HG02763 (cell line): ENCODE measurements around the gene CLDN15.
A peak's percentile ranks its signal among the peaks of the same experiment; 100 is the strongest.
"Not testable (repeated sequence)": the region's sequence is repeated elsewhere in the genome, so short reads cannot be mapped to it uniquely, and the experiment has no call there.

Experiments used
- ATAC-seq: cut with Tn5 transposase; IDR thresholded peaks from one replicate; pipeline ENCODE4 v1.9.1; 2021; ENCODE audit warnings: mild to moderate bottlenecking, moderate library complexity; ENCODE audit not compliant: unreplicated experiment

The CLDN15 gene

DNA sequence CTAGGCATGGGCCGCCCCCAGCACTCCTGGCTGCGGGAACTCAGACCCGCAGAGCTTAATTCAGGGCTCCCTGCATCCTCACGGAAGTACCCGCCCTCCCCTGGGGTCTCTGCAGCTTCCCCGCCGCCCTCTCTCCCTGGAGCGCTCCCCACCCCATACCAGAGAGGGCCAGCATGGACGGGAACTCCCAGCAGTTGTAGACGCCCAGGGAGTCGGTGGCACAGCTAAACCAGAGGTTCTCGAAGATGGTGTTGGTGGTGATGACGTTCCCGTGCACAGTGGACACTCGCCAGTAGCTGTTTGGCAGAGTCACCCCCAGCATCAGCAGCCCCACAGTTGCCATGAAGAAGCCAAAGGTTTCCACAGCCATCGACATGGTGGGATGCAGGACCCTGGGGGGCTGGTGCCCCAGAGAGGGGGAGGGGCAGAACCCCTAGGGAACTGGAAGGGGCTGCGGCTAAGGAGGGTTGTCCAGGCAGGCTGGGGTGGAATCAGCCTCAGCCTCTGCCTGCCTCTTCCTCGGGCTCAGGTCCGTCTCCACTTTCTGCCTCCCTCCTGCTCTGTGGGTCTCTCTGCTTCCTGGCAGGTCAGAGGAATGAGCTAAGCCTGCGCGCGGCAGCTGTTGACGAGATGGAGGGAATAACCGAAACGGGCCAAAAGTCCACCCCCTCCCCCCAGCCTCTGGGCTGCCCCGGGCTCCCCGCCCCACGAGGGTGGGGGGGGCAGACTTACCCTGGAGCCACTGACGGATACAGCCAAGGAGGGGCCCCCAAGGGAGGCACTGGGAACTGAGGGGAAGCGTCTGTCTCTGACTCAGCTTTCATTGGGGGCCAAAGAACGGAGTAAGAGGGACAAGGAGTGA is at the start of gene CLDN15:
Gene CLDN15 (minus strand): TSS at position 597 of the 862 bp plus-strand sequence. CDS start 221 bp downstream, at position 376.
- no peak for ATAC-seq

GRCh38 chr7:101287032-101287431 is 49.4 kb upstream of the CLDN15 start:
- ATAC-seq = no peak

DNA sequence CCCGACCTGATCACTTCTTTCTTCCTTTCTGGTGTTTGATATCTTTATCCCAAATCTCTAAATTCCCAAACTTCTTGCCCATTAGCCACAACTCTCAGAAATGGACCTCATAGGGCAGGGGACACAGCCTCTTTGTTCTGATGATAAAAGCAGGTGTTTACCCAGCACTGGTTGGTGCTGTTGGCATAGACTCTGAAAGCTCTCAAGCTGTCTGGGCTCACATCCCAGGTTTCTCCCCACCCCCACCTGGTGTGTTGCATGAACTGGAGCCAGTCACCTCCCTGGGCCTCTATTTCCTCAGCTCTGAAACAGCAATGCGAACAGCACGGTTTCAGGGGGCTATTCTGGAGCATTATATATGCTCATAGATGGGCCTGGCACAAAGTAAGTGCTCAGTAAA is 48.3 kb upstream of the CLDN15 start:
- ATAC-seq = not testable (repeated sequence)

DNA sequence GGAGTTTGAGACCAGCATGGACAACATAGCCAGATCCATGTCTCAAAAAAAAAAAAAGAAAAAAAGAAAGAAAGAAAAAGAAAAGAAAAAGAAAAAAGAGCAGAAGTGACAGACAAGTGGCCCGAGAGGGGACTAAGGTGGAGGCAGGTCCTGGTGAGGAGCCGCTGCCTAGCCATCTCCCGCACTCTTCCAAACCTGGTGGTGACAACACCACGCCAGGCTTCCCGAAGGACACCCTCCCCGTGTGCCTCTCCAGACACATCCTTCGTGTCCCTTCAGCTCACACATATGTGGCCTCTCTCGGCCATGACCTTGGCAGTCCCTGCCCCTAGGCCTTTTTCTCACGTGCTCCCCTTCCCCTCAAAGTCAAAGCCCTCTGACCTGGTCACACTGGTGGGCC is 47.6 kb upstream of the CLDN15 start:
- ATAC-seq = no peak

DNA sequence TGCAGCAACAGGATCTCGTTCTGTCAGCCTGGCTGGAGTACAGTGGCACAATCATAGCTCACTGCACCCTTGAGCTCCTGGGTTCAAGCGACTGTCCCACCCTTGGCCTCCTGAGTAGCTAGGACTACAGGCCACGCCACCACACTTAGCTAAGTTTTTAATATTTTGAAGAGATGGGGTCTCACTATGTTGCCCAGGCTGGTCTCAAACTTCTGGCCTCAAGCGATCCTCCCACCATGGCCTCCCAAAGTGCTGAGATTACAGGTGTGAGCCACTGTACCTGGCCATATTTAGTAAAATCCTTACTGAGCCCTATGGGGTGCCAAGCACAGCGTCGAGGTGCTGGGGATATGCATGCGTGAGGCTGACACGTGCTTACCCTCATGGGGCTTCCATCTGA is 43.3 kb upstream of the CLDN15 start:
- not testable (repeated sequence) for ATAC-seq

DNA sequence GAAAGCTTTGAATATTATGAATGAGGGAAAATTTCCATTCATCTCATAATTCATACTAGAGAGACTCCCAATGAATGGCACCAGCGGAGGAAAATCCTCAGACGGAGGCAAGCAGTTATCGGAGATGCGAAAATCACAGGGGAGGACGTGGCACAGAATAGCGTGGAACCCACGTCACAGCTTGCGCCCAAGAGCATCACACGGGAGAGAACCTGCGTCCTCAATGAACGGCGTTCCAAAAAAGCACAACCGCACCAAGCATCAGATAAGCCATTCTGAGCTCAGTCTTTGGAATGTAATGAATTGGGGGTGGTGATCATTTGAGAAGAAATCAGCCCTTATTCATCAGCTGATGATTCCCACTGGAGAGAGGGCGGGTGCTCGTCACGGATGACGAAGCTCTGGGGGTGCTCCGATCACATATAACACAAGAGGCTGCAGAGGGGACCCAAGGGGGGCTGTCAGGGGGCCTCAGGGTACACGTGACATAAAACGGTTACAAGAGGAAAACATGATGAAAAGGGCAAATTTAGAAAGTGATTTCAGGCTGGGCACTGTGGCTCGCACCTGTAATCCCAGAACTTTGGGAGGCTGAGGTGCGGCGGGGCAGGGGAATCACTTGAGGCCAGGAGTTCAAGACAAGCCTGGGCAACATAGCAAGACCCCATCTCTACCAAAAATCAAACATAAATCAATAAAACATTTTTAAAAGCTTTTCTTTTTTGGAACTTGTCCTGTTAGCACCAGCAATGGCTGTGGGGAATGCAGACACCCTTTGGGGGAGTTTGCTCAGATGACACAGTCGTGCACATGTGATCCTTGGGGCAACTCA is 41.1 kb upstream of the CLDN15 start:
- no peak for ATAC-seq

DNA sequence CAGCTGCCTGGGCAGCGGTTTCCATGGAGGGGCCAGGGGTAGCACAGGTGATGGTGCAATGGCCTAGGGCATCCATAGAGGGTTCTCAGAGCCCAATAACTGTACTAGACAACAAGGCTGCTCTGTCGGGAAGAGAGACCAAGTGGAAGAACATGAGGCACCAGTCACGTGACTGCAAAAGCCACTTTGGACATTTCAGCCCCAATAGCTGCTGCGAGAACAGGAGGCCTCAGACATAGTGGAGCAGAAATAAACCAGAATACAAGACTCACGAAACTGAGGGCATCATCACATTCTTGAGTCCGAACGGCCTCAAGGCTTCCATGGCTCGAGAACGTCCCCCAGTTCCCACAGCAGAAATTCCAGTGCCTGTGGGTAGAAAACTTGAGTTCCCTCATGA is 39.6 kb upstream of the CLDN15 start:
- no peak for ATAC-seq

DNA sequence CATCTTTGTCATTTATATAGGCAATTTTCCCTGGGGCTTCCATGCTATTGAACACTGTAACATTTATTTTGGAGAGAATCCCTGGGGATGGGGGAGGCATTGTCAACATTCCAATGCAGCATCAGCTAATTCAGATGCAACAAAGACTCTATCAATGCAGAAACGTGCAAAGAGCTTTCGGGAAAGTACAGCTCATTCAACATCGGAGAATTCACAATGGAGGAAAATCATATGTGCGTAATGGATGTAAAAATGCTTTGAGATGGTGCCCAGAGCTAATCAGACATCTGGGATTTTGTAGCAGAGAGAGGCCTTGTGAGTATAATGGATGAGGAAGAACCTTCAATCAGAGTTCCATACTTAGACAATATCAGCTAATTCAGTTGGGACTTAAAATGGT is 35.6 kb upstream of the CLDN15 start:
- no peak for ATAC-seq

DNA sequence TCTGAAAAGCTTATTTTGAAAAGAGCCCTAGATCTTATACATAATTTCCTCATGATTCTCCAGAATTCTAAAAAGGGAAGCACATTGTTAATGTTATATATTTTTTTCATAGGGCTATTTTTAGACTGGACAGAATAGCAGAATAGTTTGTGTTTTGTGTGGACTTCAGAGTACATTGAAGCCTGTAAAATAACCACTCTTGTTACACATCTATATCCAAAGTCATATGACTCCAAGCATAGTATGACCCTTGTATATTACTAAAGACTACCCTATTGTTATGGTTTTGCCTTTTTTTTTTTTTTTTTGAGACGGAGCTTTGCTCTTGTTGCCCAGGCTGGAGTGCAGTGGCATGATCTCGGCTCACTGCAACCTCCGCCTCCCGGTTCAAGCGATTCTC is 33.4 kb upstream of the CLDN15 start:
- no peak for ATAC-seq

DNA sequence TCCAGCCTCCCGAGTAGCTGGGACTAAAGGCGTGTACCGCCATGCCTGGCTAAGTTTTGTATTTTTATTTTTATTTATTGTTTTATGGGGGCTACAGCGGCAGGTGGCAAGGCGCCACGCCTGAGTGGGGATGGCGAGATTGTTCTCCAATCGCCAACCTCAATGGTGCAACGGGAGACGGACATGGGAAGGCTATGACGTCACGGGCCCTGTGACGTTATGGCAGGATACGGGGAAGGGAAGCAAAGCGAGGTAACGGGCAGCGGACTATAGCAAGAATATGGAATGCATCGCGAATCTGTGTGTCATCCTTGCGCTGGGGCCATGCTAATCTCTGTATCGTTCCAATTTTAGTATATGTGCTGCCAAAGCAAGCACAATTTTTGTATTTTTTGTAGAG is 32.1 kb upstream of the CLDN15 start:
- no peak for ATAC-seq

DNA sequence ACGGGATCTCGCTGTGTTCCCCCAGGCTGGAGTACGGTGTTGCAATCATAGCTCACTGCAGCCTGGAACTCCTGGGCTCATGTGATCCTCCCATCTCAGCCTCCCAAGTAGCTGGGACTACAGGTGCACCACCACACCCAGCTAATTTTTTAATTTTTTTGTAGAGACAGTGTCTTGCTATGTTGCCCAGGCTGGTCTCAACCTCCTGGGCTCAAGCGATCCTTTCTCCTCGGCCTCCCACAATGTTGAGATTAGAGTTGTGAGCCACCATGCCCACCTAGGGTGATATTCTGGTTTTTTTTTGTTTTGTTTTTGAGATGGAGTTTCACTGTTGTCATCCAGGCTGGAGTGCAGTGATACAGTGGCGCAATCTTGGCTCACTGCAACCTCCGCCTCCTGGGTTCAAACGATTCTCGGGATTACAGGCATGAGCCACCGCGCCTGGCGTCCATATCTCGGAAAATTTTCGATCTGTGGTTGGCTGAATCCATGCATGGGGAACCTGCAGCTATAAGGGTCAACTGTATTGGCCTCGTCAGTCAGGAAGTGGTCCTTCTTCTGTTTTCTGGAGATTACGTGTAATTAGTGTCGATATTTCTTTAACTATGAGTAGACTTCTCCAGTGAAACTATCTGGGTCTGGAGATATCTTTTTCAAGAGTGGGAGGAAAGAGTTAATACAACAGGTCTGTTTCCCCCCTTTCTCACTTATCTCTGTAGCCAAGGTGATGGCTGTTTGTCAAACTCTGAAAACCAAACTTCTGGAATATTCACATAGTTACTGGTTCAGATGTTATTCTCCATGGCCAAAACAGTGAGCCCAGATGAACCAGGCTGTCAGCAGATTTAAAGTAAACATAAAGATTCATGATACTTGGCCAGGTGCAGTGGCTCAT is 28.3 kb upstream of the CLDN15 start:
- no peak for ATAC-seq

- ATAC-seq = not testable (repeated sequence)
Observed at GRCh38 chr7:101264102-101264706, 26.6 kb upstream of the CLDN15 start.

DNA sequence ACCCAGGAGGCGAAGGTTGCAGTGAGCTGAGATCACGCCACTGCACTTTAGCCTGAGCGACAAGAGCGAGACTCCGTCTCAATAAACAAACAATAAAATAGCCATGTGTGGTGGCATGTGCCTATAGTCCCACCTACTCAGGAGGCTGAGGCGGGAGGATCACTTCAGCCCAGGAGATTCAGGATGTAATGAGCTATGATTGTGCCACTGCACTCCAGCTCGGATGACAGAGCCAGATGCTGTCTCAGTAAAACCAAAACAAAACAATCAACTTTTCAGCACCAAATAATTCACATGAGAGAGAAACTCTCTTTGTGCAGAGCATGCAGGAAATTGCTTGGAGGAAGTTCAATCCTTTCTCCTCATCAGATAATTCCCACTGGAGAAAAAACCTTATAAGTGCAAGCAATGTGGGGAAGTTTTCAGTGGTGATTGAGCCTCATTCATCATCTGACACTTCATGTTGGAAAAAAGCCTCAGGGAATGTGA is 20.7 kb upstream of the CLDN15 start:
- ATAC-seq = no peak

GRCh38 chr7:101255796-101256195 is 18.2 kb upstream of the CLDN15 start:
- no peak for ATAC-seq

DNA sequence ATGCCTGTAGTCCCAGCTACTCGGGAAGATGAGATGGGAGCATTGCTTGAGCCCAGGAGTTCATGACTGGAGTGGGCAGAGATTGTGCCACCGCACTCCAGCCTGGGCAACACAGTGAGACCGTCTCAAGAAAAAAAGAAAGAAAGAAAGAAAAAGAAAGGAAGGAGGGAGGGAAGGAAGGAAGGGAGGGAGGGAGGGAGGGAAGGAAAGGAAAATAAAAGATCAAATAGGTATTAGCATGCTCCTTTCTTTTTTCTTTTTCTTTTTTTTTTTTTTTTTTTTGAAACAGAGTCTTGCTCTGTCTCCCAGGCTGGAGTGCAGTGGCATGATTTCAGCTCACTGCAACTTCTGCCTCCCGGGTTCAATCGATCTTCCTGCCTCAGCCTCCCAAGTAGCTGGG is 15.6 kb upstream of the CLDN15 start:
- not testable (repeated sequence) for ATAC-seq

DNA sequence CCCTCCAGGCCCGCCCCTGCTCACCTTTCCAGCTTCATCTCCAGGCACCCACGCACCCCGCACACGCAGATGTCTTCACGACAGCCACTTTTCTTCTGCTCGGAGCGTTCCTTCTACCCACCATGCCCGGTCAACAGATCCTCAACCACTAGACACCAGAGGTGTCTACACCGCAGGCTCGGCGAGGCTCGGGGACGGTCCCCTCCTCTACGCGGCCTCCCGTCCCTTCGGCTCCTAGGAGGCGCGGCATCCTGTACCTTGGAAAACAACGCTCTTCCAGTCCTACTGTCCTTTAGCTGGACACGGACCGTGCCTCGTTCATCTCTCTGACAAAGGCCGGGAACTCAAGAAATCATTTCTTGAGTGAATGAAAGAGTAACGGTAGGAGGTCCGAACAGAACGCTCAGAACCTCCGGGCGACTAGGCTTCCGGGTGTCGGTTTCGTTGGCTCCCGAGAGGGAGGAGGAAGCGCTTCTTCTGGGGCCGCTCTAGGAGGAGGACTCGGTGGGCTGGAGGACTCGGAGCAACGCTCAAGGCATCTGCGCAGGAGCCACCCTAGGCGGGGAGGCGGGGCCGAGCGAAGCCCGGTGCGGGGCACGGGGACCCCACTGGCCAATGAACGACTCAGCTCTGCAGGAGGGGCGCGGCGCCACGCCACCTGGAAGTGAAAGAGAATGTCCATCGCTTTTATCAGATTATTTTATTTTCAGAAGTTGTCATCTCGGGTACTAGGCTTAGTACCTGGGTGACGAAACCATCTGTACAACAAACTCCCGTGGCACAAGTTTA is 14.5 kb upstream of the CLDN15 start:
- peak; percentile 97 for ATAC-seq

GRCh38 chr7:101250324-101250723 is 12.7 kb upstream of the CLDN15 start:
- no peak for ATAC-seq

DNA sequence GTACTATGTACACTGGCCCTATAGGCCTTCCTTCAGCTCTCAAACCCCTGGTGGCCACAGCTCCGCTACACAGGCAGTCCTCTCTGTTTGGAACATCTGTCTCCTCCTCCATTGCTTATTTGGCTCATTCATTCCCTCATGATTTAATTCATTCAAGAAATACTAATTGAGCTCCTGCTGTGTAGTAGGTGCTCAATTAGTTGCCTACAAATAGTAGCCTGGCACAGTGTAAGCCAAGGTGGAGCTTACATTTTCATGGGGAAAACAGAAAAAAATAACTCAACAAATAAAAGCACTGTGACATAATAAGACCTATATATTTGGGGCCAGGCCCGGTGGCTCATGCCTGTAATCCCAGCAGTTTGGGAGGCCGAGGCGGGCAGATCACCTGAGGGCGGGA is 10.7 kb upstream of the CLDN15 start:
- ATAC-seq = no peak

GRCh38 chr7:101245147-101245668 is 7.6 kb upstream of the CLDN15 start:
- ATAC-seq = no peak
